Activated T-cell treated with anti-CD3 and anti-CD28 coated beads for 24 hours (primary cell): ENCODE results near the gene MAFB.

Experiments used
- DNase-seq: peaks from one replicate; pipeline ENCODE4 v3.0.0-alpha.2; 2020; ENCODE audit warnings: low read depth

MAFB gene

GRCh38 chr20:40655451-40655850 is 33.6 kb downstream of the MAFB start:
- DNase-seq, result no peak

GRCh38 chr20:40654876-40655275 is 34.2 kb downstream of the MAFB start:
- no peak for DNase-seq

DNA sequence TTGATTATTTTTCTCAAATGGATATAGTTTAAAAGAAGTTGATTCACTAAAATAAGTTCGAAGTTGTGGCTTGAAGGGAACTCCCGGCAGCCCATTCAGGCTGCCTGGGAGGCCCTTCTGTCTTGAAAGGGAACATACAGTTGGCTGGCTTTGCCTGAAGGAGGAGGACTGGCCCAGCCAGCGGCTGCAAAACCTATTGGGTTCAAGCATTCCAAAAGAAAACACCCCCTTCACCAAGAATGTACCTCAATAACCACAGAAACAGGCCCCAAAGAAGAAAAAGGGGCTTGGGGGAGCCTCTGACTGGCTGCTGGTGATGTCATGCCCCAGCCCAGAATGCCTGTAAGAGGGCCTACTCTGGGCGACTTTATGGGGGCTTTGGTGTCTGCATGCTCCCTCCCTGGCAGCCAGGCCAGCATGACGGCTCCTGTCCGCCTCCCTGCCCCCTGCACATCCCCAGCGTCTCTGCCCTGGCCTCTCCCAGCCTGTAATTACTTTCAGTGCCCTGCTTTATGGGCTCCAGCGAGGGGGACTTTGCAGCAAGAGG is 36.5 kb downstream of the MAFB start:
- DNase-seq, result no peak

DNA sequence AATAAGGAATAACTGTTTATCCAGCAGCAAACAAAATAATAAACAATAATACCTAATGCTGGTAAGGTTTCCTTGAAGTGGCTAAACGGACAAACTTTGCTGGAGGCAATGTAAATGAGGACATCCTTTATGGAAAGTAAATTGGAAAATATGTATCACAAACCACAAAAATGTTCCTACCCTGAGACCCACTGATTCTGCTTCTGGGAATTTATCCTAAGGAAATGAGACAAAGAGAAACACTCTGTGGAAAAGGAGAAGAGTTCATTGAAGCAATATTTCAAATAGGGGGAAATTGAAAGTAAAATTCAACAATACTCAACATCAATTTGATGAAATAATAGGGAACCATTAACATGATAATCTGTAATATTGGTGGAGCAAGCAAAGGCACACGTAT is 37.9 kb downstream of the MAFB start:
- no peak for DNase-seq

DNA sequence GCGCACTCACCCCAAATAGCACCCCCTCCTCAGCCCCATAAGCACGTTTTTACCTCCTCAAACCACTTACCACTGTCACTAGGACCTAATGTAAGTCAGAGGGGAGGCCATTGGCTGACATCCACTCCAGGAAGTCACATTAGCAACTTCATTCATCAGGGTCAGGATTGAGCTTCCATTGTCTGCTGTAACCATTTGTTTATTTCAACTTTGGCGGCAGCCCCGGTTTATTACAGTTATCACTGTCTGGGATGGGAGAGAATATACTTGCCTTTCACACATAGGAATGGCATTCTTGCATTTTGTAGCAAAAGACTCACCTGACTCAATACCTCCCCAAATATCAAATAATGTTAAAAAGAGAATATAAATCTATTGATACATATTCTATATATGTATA is 38.3 kb downstream of the MAFB start:
- DNase-seq, result no peak

GRCh38 chr20:40648210-40649072 is 40.6 kb downstream of the MAFB start:
- no peak for DNase-seq

- no peak for DNase-seq
These were observed 42.2 kb downstream of the MAFB start for GRCh38 chr20:40646813-40647212.

GRCh38 chr20:40646361-40646760 is 42.7 kb downstream of the MAFB start:
- no peak for DNase-seq

GRCh38 chr20:40644863-40645262 is 44.2 kb downstream of the MAFB start:
- no peak for DNase-seq

- no peak for DNase-seq
These were observed 45.1 kb downstream of the MAFB start for GRCh38 chr20:40643891-40644290.

- DNase-seq, result no peak
These were observed 47.2 kb downstream of the MAFB start for GRCh38 chr20:40641809-40642208.

GRCh38 chr20:40641202-40641601 is 47.8 kb downstream of the MAFB start:
- DNase-seq, result no peak

- DNase-seq, result no peak
These were observed 48.4 kb downstream of the MAFB start for GRCh38 chr20:40640667-40641066.

GRCh38 chr20:40639676-40640355 is 49.2 kb downstream of the MAFB start:
- DNase-seq, result no peak

DNA sequence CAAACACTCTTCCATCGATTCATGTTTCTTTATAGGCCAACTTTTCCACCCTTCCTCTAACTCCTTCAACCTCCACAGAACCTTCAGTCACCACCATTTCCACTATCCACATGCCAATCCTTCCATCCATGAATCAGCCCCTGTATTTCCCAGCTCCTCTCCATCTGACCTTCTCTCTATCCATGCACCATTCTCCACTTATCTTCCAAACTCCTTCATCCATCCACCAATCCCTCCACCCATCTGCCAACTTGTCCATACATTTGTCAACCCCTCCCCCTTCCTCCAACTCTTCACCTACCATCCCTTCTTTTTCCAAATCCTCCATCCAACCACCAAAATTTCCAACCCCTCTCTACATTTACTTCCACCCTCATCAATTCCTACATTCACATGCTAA is 49.9 kb downstream of the MAFB start:
- DNase-seq, result no peak

GRCh38 chr20:40638414-40638813 is 50.6 kb downstream of the MAFB start:
- no peak for DNase-seq

DNA sequence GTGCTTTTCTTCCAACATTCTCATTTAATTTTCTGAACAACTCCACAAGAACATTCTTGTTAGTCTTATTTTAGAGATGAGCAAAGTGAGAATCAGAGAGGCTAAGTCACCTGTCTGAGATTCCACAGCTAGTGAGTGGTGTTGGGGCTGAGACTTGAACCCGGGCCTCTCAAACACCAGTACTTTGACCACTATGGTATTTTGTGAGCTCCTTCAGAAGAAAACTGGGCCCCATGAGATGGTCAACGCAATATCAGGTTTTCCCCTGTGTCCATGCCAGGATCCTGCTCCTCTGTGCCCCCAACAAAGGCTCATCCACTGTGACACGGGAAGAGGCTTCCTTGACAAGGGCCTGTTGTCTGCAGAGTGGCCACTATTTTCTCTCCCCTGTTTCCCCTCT is 51.9 kb downstream of the MAFB start:
- DNase-seq, result no peak

DNA sequence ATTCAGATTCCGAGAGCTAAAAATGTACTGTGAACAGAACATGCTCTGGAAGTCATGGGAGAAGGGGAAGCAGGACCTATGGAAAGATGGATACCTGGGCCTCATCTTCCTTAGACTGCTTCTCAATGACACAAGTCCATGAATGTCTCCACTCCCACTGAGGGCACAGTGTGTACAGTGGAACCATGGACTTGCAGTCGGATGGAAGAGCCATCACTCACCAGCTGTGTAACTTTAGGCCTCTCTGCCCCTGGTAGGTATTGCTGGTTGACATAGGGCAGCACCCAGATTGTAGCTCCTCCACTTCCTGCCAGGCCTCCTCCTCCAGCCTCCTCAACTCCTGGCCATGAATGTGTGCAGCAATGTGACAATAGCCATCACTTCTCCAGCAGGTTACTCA is 52.5 kb downstream of the MAFB start:
- DNase-seq, result no peak

- no peak for DNase-seq
These were observed 53.1 kb downstream of the MAFB start for GRCh38 chr20:40635971-40636370.
